SK-N-SH (cell line): ENCODE measurements around the gene DDX1. TPM values are rescaled to one million over a fixed set of nuclear protein-coding genes. Genes with fewer than 3 reads are reported as not detected.

Source experiments
- CTCF ChIA-PET: fragments of 300-600, 350-600 bp; formaldehyde crosslinking; extraction: SDS; loops from one replicate; lab custom pipeline; 2021; lab: Yijun Ruan, JAX
- POLR2A ChIA-PET: fragments of 350-600 bp; sonication (Branson Sonifier 250); formaldehyde crosslinking; extraction: SDS; loops from one replicate; lab custom pipeline; 2020; ENCODE audit warnings: antibody characterized with exemption, inconsistent platforms; lab: Yijun Ruan, JAX
- DNase-seq: peaks from one replicate; pipeline ENCODE4 v3.0.0; 2012
- H2AFZ ChIP-seq: fragments of 200-600 bp; sonication (generic); 2 replicates; pipeline ENCODE4 v1.8.1; 2016; ENCODE audit warnings: antibody characterized with exemption, mild to moderate bottlenecking, low read depth
- H3F3A ChIP-seq: fragments of 200-600 bp; sonication (generic); replicated peaks from 2 replicates; pipeline ENCODE3; 2016; ENCODE audit warnings: antibody characterized with exemption, mild to moderate bottlenecking; ENCODE audit not compliant: insufficient read depth
- H3K27ac ChIP-seq, 2 experiments: fragments of 200-500 bp in 1 of 2; fragments of 200-600 bp in 1 of 2; sonication (Bioruptor generic) in 1 of 2; sonication (generic), shearing (Covaris generic) in 1 of 2; 2 replicates each; pipeline versions ENCODE4 v1.5.1 to v1.6.1; 2014 to 2016; ENCODE audit warnings: low read depth in 2 of 2, inconsistent platforms in 1 of 2, low read length in 1 of 2, mild to moderate bottlenecking in 1 of 2, mixed read lengths in 1 of 2
- H3K27me3 ChIP-seq: fragments of 200-600 bp; sonication (generic), shearing (Covaris generic); 2 replicates; pipeline ENCODE4 v1.6.1; 2016; ENCODE audit warnings: mixed run types; ENCODE audit not compliant: insufficient read depth
- H3K36me3 ChIP-seq, 2 experiments: fragments of 200-500 bp in 1 of 2; fragments of 200-600 bp in 1 of 2; sonication (Bioruptor generic) in 1 of 2; sonication (generic) in 1 of 2; replicated peaks in 1 of 2; 2 replicates each; pipeline versions ENCODE3 to v1.5.1; 2014 to 2016; ENCODE audit warnings: low read length in 1 of 2, mild to moderate bottlenecking in 1 of 2; ENCODE audit not compliant: insufficient read depth in 2 of 2, control insufficient read depth in 1 of 2
- H3K4me1 ChIP-seq, 2 experiments: fragments of 200-500 bp in 1 of 2; fragments of 200-600 bp in 1 of 2; sonication (Bioruptor generic) in 1 of 2; sonication (generic), shearing (Covaris generic) in 1 of 2; 2 replicates each; pipeline versions ENCODE4 v1.5.1 to v1.6.1; 2014 to 2016; ENCODE audit warnings: low read depth in 1 of 2, low read length in 1 of 2, mixed run types in 1 of 2; ENCODE audit not compliant: insufficient read depth in 2 of 2, control insufficient read depth in 1 of 2
- H3K4me2 ChIP-seq: fragments of 200-600 bp; sonication (generic), shearing (Covaris generic); 2 replicates; pipeline ENCODE4 v1.6.1; 2017; ENCODE audit warnings: mixed run types
- H3K4me3 ChIP-seq, 2 experiments: fragments of 200-500 bp in 1 of 2; fragments of 200-600 bp in 1 of 2; sonication (Bioruptor generic) in 1 of 2; sonication (generic), shearing (Covaris generic) in 1 of 2; 2 replicates each; pipeline versions ENCODE4 v1.5.1 to v1.8.1; 2014 to 2016; ENCODE audit warnings: low read depth in 2 of 2, inconsistent platforms in 1 of 2, low read length in 1 of 2, mild to moderate bottlenecking in 1 of 2, mixed read lengths in 1 of 2, moderate library complexity in 1 of 2
- H3K79me2 ChIP-seq: fragments of 200-600 bp; sonication (generic); 2 replicates; pipeline ENCODE4 v1.8.1; 2017; ENCODE audit warnings: mild to moderate bottlenecking; ENCODE audit not compliant: insufficient read depth
- H3K9ac ChIP-seq: fragments of 200-600 bp; sonication (generic); 2 replicates; pipeline ENCODE4 v1.6.1; 2017; ENCODE audit warnings: mixed run types
- H3K9me2 ChIP-seq: fragments of 200-600 bp; sonication (generic); 2 replicates; pipeline ENCODE4 v1.6.1; 2017; ENCODE audit warnings: mixed run types
- H3K9me3 ChIP-seq: fragments of 200-600 bp; sonication (generic); 2 replicates; pipeline ENCODE4 v1.6.1; 2017; ENCODE audit warnings: mixed run types, mild to moderate bottlenecking, moderate library complexity
- H4K20me1 ChIP-seq: fragments of 200-600 bp; sonication (generic); 2 replicates; pipeline ENCODE4 v1.6.1; 2017; ENCODE audit warnings: mild to moderate bottlenecking, mixed run types; ENCODE audit not compliant: insufficient read depth
- CHD2 ChIP-seq: fragments of 150-350 bp; IDR thresholded peaks from 2 replicates; pipeline ENCODE4 v1.6.1; 2018; ENCODE audit warnings: low read length; ENCODE audit not compliant: partially characterized antibody
- ELF1 ChIP-seq: IDR thresholded peaks from 2 replicates; pipeline ENCODE4 v1.4.0; 2012
- EP300 ChIP-seq, 2 experiments: IDR thresholded peaks; 2 replicates each; pipeline versions ENCODE4 v1.4.0 to v1.6.1; 2012; ENCODE audit warnings: borderline replicate concordance in 1 of 2, low read depth in 1 of 2, low read length in 1 of 2
- EZH2phosphoT487 ChIP-seq: fragments of 200-600 bp; sonication (generic); IDR thresholded peaks from 2 replicates; pipeline ENCODE4 v1.6.1; 2017; ENCODE audit warnings: low read depth, mixed run types, mild to moderate bottlenecking, antibody characterized with exemption, moderate library complexity, borderline replicate concordance
- FOSL2 ChIP-seq: IDR thresholded peaks from 2 replicates; pipeline ENCODE4 v1.4.0; 2012; ENCODE audit warnings: low read depth, mild to moderate bottlenecking, moderate library complexity, borderline replicate concordance
- GABPA ChIP-seq: IDR thresholded peaks from 2 replicates; pipeline ENCODE4 v1.4.0; 2012; ENCODE audit warnings: low read depth, mild to moderate bottlenecking
- JUND ChIP-seq: IDR thresholded peaks from 2 replicates; pipeline ENCODE4 v1.4.0; 2012
- MEF2A ChIP-seq: IDR thresholded peaks from 2 replicates; pipeline ENCODE4 v1.4.0; 2012; ENCODE audit warnings: low read depth, borderline replicate concordance
- NRF1 ChIP-seq: IDR thresholded peaks from 2 replicates; pipeline ENCODE4 v1.6.1; 2012; ENCODE audit warnings: low read depth, mild to moderate bottlenecking, low read length
- RAD21 ChIP-seq: IDR thresholded peaks from 2 replicates; pipeline ENCODE4 v1.6.1; 2012; ENCODE audit warnings: mild to moderate bottlenecking, low read length
- RCOR1 ChIP-seq: fragments of 150-350 bp; IDR thresholded peaks from 2 replicates; pipeline ENCODE4 v1.6.1; 2017; ENCODE audit warnings: antibody characterized with exemption, low read length
- SMC3 ChIP-seq: IDR thresholded peaks from 2 replicates; pipeline ENCODE4 v1.6.1; 2012; ENCODE audit warnings: low read depth, low read length, improper control_type of control experiment
- TAF1 ChIP-seq: IDR thresholded peaks from 2 replicates; pipeline ENCODE4 v1.6.1; 2012; ENCODE audit warnings: low read depth, mild to moderate bottlenecking, low read length, moderate library complexity, borderline replicate concordance
- TEAD4 ChIP-seq: IDR thresholded peaks from 2 replicates; pipeline ENCODE4 v1.4.0; 2012; ENCODE audit warnings: mild to moderate bottlenecking, borderline replicate concordance; ENCODE audit not compliant: insufficient read depth
- YY1 ChIP-seq: IDR thresholded peaks from 2 replicates; pipeline ENCODE4 v1.4.0; 2012; ENCODE audit warnings: low read depth, mild to moderate bottlenecking
- WGBS: methylation state at CpG from one replicate; pipeline ENCODE4 v1.1.6; 2017; ENCODE audit warnings: low lambda C conversion rate; 5-methylcytosine and 5-hydroxymethylcytosine counted together
- polyA plus RNA-seq, 3 experiments: library from polyadenylated mRNA; depleted of rRNA; stranded (reverse); fragments of >200 nt; gene quantifications; 2 replicates each; pipeline ENCODE4 v1.2.3, GENCODE V29; 2012
- TF ChIP-seq, protein P1 (sequence below): IDR thresholded peaks from 2 replicates; pipeline ENCODE4 v1.4.0; 2012; ENCODE audit warnings: low read depth, borderline replicate concordance
- TF ChIP-seq, protein P2 (sequence below): IDR thresholded peaks from 2 replicates; pipeline ENCODE4 v1.6.1; 2012; ENCODE audit warnings: mild to moderate bottlenecking, low read depth, low read length, moderate library complexity
- TF ChIP-seq, protein P3 (sequence below): fragments of 200-600 bp; sonication (generic); IDR thresholded peaks from 2 replicates; pipeline ENCODE4 v1.6.1; 2017; ENCODE audit warnings: antibody characterized with exemption, mild to moderate bottlenecking, moderate library complexity
- TF ChIP-seq, protein P4 (sequence below): fragments of 150-350 bp; IDR thresholded peaks from 2 replicates; pipeline ENCODE4 v1.6.1; 2017; ENCODE audit warnings: antibody characterized with exemption, low read length, low read depth, borderline replicate concordance
- TF ChIP-seq, protein P5 (sequence below): fragments of 150-350 bp; IDR thresholded peaks from 2 replicates; pipeline ENCODE4 v1.6.1; 2016; ENCODE audit warnings: mild to moderate bottlenecking, low read depth, low read length

DDX1 gene
- polyA plus RNA-seq, 1 of the 3 experiments (the other 2 are of a cell fraction), result 54.5 TPM

DNA sequence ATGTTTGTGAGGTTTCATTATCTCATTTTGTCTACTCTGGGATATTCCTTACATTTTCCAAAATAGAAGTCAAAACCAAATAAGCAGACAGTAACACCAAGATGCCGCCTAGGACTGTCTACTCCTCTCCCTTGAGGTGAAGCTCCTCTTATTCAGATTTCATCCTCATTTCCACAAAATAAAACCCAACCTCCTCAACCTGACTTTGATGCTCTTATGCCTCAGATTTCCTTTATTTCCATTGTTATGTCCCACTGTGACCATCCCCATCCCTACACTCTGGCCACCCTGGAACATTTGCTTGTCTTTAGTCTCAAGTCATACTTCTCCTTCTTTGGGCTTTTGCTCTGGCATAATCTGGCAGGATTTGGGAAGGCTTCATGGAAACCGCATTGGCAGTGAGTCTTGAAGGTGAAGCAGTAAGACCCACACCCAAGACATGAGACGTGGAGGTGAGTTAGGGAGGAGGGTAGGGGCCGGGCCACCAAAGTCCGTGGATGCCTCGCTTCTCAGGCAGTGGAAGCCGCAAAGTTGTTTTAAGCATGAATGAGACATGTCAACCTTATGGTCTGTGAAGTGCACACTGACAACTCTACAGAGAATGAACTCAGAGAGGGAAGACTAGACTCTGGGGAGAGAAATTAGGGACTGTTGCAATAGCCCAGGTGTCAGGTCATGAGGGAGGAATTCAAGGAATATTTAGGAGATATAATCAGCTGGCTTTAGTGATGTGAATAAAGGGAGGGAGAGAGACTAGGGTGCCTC is 63.6 kb downstream of the DDX1 start:
- Histone ChIP-seq H3K36me3 (no peaks in the 10 kb centered on the region), H3K4me3 (no peak overlapping the region), H3K9ac (no peak overlapping the region), H3K9me3 (no peaks in the 10 kb centered on the region), H3K27me3 (no peaks in the 10 kb centered on the region), H3F3A (no peaks in the 10 kb centered on the region), H3K4me1 (peaks cover 0 to 5% of the 10 kb centered on the region in 2 experiments; a peak in 1 of 4 replicates), H3K9me2 (no peaks in the 10 kb centered on the region), H2AFZ (no peak overlapping the region), H4K20me1 (no peaks in the 10 kb centered on the region), H3K27ac (no peak overlapping the region), H3K79me2 (no peaks in the 10 kb centered on the region), H3K4me2 (no peak overlapping the region)
- TF ChIP-seq ELF1 (no peak), EP300 (IDR thresholded peaks at IDR 0.05; ENCODE audit: borderline replicate concordance in 1 of 2, low read depth in 1 of 2, low read length in 1 of 2) (no peak), YY1 (no peak), MEF2A (no peak), CHD2 (no peak), GABPA (no peak), FOSL2 (no peak), RCOR1 (no peak), NRF1 (no peak), TEAD4 (no peak), RAD21 (no peak), JUND (no peak), SMC3 (no peak), EZH2phosphoT487 (no peak), TAF1 (no peak)
- TF ChIP-seq, protein P1, sequence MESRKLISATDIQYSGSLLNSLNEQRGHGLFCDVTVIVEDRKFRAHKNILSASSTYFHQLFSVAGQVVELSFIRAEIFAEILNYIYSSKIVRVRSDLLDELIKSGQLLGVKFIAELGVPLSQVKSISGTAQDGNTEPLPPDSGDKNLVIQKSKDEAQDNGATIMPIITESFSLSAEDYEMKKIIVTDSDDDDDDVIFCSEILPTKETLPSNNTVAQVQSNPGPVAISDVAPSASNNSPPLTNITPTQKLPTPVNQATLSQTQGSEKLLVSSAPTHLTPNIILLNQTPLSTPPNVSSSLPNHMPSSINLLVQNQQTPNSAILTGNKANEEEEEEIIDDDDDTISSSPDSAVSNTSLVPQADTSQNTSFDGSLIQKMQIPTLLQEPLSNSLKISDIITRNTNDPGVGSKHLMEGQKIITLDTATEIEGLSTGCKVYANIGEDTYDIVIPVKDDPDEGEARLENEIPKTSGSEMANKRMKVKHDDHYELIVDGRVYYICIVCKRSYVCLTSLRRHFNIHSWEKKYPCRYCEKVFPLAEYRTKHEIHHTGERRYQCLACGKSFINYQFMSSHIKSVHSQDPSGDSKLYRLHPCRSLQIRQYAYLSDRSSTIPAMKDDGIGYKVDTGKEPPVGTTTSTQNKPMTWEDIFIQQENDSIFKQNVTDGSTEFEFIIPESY, result no peak
- TF ChIP-seq, protein P2, sequence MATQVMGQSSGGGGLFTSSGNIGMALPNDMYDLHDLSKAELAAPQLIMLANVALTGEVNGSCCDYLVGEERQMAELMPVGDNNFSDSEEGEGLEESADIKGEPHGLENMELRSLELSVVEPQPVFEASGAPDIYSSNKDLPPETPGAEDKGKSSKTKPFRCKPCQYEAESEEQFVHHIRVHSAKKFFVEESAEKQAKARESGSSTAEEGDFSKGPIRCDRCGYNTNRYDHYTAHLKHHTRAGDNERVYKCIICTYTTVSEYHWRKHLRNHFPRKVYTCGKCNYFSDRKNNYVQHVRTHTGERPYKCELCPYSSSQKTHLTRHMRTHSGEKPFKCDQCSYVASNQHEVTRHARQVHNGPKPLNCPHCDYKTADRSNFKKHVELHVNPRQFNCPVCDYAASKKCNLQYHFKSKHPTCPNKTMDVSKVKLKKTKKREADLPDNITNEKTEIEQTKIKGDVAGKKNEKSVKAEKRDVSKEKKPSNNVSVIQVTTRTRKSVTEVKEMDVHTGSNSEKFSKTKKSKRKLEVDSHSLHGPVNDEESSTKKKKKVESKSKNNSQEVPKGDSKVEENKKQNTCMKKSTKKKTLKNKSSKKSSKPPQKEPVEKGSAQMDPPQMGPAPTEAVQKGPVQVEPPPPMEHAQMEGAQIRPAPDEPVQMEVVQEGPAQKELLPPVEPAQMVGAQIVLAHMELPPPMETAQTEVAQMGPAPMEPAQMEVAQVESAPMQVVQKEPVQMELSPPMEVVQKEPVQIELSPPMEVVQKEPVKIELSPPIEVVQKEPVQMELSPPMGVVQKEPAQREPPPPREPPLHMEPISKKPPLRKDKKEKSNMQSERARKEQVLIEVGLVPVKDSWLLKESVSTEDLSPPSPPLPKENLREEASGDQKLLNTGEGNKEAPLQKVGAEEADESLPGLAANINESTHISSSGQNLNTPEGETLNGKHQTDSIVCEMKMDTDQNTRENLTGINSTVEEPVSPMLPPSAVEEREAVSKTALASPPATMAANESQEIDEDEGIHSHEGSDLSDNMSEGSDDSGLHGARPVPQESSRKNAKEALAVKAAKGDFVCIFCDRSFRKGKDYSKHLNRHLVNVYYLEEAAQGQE, result no peak
- TF ChIP-seq, protein P3, sequence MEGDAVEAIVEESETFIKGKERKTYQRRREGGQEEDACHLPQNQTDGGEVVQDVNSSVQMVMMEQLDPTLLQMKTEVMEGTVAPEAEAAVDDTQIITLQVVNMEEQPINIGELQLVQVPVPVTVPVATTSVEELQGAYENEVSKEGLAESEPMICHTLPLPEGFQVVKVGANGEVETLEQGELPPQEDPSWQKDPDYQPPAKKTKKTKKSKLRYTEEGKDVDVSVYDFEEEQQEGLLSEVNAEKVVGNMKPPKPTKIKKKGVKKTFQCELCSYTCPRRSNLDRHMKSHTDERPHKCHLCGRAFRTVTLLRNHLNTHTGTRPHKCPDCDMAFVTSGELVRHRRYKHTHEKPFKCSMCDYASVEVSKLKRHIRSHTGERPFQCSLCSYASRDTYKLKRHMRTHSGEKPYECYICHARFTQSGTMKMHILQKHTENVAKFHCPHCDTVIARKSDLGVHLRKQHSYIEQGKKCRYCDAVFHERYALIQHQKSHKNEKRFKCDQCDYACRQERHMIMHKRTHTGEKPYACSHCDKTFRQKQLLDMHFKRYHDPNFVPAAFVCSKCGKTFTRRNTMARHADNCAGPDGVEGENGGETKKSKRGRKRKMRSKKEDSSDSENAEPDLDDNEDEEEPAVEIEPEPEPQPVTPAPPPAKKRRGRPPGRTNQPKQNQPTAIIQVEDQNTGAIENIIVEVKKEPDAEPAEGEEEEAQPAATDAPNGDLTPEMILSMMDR, result no peak
- TF ChIP-seq, protein P4, sequence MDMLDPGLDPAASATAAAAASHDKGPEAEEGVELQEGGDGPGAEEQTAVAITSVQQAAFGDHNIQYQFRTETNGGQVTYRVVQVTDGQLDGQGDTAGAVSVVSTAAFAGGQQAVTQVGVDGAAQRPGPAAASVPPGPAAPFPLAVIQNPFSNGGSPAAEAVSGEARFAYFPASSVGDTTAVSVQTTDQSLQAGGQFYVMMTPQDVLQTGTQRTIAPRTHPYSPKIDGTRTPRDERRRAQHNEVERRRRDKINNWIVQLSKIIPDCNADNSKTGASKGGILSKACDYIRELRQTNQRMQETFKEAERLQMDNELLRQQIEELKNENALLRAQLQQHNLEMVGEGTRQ, result no peak
- TF ChIP-seq, protein P5, sequence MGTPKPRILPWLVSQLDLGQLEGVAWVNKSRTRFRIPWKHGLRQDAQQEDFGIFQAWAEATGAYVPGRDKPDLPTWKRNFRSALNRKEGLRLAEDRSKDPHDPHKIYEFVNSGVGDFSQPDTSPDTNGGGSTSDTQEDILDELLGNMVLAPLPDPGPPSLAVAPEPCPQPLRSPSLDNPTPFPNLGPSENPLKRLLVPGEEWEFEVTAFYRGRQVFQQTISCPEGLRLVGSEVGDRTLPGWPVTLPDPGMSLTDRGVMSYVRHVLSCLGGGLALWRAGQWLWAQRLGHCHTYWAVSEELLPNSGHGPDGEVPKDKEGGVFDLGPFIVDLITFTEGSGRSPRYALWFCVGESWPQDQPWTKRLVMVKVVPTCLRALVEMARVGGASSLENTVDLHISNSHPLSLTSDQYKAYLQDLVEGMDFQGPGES, result no peak
- CTCF ChIA-PET, result interaction anchor here (1.0 to 1.8 kb wide), 2 partner anchors 16 to 833 kb away, joined by 4 to 5 read pairs; no protein-coding TSS in a partner anchor
- POLR2A ChIA-PET, result no interaction called here
- DNase-seq, result no peak
- 57% methylated on average over 7 of the region's 7 CpGs for WGBS
